HG03571 (cell line): ENCODE data around the gene CASQ2.
"Not testable (repeated sequence)": the region's sequence is repeated elsewhere in the genome, so short reads cannot be mapped to it uniquely, and the experiment has no call there.

Experiments used
- ATAC-seq: cut with Tn5 transposase; IDR thresholded peaks from one replicate; pipeline ENCODE4 v1.9.1; 2021; ENCODE audit not compliant: unreplicated experiment

CASQ2 gene

GRCh38 chr1:115781851-115782250 lies 13.3 kb upstream of the CASQ2 start:
- no peak for ATAC-seq

- ATAC-seq: no peak
Measured at GRCh38 chr1:115781343-115781742, 12.8 kb upstream of the CASQ2 start.

- ATAC-seq: not testable (repeated sequence)
Measured at GRCh38 chr1:115780655-115781054, 12.1 kb upstream of the CASQ2 start.

GRCh38 chr1:115779075-115779474 lies 10.6 kb upstream of the CASQ2 start:
- ATAC-seq: not testable (repeated sequence)

GRCh38 chr1:115771847-115772457 lies 3.4 kb upstream of the CASQ2 start:
- ATAC-seq: peak; percentile 91

GRCh38 chr1:115771094-115771846 lies 2.8 kb upstream of the CASQ2 start:
- no peak for ATAC-seq

GRCh38 chr1:115767403-115767802 lies 1.1 kb downstream of the CASQ2 start:
- no peak for ATAC-seq

- ATAC-seq: no peak
Measured at GRCh38 chr1:115765091-115765490, 3.4 kb downstream of the CASQ2 start.

- no peak for ATAC-seq
Measured at GRCh38 chr1:115764541-115764940, 4.0 kb downstream of the CASQ2 start.

- no peak for ATAC-seq
Measured at GRCh38 chr1:115762779-115763178, 5.7 kb downstream of the CASQ2 start.

- ATAC-seq: no peak
Measured at GRCh38 chr1:115761601-115762302, 6.8 kb downstream of the CASQ2 start.

- ATAC-seq: no peak
Measured at GRCh38 chr1:115757856-115758255, 10.7 kb downstream of the CASQ2 start.

- ATAC-seq: no peak
Measured at GRCh38 chr1:115757326-115757725, 11.2 kb downstream of the CASQ2 start.

GRCh38 chr1:115755456-115756370 lies 12.8 kb downstream of the CASQ2 start:
- ATAC-seq: no peak

- ATAC-seq: no peak
Measured at GRCh38 chr1:115753830-115754229, 14.7 kb downstream of the CASQ2 start.

- no peak for ATAC-seq
Measured at GRCh38 chr1:115753361-115753760, 15.2 kb downstream of the CASQ2 start.

GRCh38 chr1:115748401-115749150 lies 19.9 kb downstream of the CASQ2 start:
- no peak for ATAC-seq

- no peak for ATAC-seq
Measured at GRCh38 chr1:115746021-115746690, 22.4 kb downstream of the CASQ2 start.

GRCh38 chr1:115744646-115745275 lies 23.8 kb downstream of the CASQ2 start:
- no peak for ATAC-seq
